ENCODE data around the gene BMI1. TPM values are rescaled to one million over a fixed set of nuclear protein-coding genes. Genes with fewer than 3 reads are reported as not detected.

BMI1 gene
- total RNA-seq, 1 experiment from 2014 or later = 6.8 TPM

GRCh38 chr10:22326145-22326702 lies 5.3 kb downstream of the BMI1 start:
- Histone ChIP-seq H3K9me3 (ENCODE audit: control insufficient read depth, low read depth, low read length) (no peaks in the 10 kb centered on the region), H4K20me1 (ENCODE audit: control insufficient read depth, insufficient read depth, insufficient read length) (no peaks in the 10 kb centered on the region), H2AFZ (ENCODE audit: low read length) (no peak overlapping the region), H3K4me2 (ENCODE audit: insufficient read depth, insufficient read length, low read length) (peak overlapping the region; percentile 63), H3K14ac (ENCODE audit: insufficient read depth, low read length) (no peak overlapping the region), H3K27me3 (ENCODE audit: insufficient read depth, low read length) (peaks cover 41% of the 10 kb centered on the region), H3K23me2 (ENCODE audit: insufficient read length, low read depth, low read length, poor library complexity, severe bottlenecking) (peaks cover 5% of the 10 kb centered on the region), H3K18ac (ENCODE audit: insufficient read length, low read depth, low read length) (no peak overlapping the region), H2BK5ac (ENCODE audit: insufficient read length, low read length) (no peak overlapping the region), H4K91ac (ENCODE audit: insufficient read length, low read depth, low read length) (no peak overlapping the region), H3K56ac (ENCODE audit: insufficient read length, low read depth, low read length) (no peak overlapping the region), H2BK12ac (ENCODE audit: insufficient read length, low read depth, low read length) (no peak overlapping the region), H3K79me2 (ENCODE audit: insufficient read depth, low read length) (no peaks in the 10 kb centered on the region), H2BK120ac (ENCODE audit: low read depth, low read length, poor library complexity, severe bottlenecking) (no peak overlapping the region), H3K4me1 (ENCODE audit: insufficient read depth, low read length) (peaks cover 5% of the 10 kb centered on the region; the same call in 1 of the 2 replicates), H3T11ph (ENCODE audit: low read length) (no peak overlapping the region), H3K4ac (ENCODE audit: low read depth, low read length) (no peak overlapping the region), H3K79me1 (ENCODE audit: insufficient read depth, low read depth, low read length, poor library complexity, severe bottlenecking) (no peaks in the 10 kb centered on the region), H2AK5ac (ENCODE audit: insufficient read length, low read length) (no peak overlapping the region), H3K27ac (ENCODE audit: insufficient read length, low read depth, low read length) (no peak overlapping the region), H4K5ac (ENCODE audit: insufficient read length, low read depth, low read length) (no peak overlapping the region), H4K8ac (replicated peaks; ENCODE audit: insufficient read length, low read depth, low read length) (no peak overlapping the region), H2BK20ac (ENCODE audit: low read depth, low read length, poor library complexity, severe bottlenecking) (no peak overlapping the region), H3K9ac (ENCODE audit: extremely low read depth, insufficient read length, low read length) (no peak overlapping the region), H3K23ac (ENCODE audit: insufficient read length, low read depth, low read length) (no peak overlapping the region), H2BK15ac (ENCODE audit: low read depth, low read length) (no peak overlapping the region)
- Mint-ChIP-seq H3K4me1 (peaks cover 31 to 37% of the 10 kb centered on the region in 2 experiments), H3K9me3 (peaks cover 3 to 4% of the 10 kb centered on the region in 2 experiments; a peak in 2 of 5 replicates), H3K27me3 (ENCODE audit: low read depth) (peaks cover 85% of the 10 kb centered on the region), H3K36me3 (ENCODE audit: insufficient read depth in 1 of 3, low read depth in 3 of 3) (peaks cover 0 to 5% (median 1%) of the 10 kb centered on the region in 3 experiments; a peak in 3 of 7 replicates), H3K27ac (no peak overlapping the region), H3K4me3 (peak overlapping the region; percentile 67 to 84)
- TF ChIP-seq CTCF (conservative IDR thresholded peaks at IDR 0.05) = no peak
- WGBS (ENCODE audit: extremely low coverage, insufficient read length, low lambda C conversion rate) = no CpG with 5 or more reads among the region's 8 CpGs
- DNase-seq = no peak
